HG02973 (cell line): ENCODE data around the gene PSMD7.

ENCODE experiments used
- ATAC-seq: cut with Tn5 transposase; IDR thresholded peaks from one replicate; pipeline ENCODE4 v1.9.1; 2021; ENCODE audit warnings: moderate library complexity; ENCODE audit not compliant: unreplicated experiment

The PSMD7 gene

GRCh38 chr16:74296432-74297144 is at the start of gene PSMD7:
Gene PSMD7 (plus strand): TSS chr16:74296814. CDS start chr16:74296915, 101 bp downstream.
- ATAC-seq, result peak; percentile 96

- no peak for ATAC-seq
These were observed 47.4 kb upstream of the PSMD7 start for GRCh38 chr16:74249254-74249653.

- ATAC-seq, result no peak
These were observed 46.8 kb upstream of the PSMD7 start for GRCh38 chr16:74249846-74250245.

GRCh38 chr16:74252329-74252728 is 44.3 kb upstream of the PSMD7 start:
- no peak for ATAC-seq

- no peak for ATAC-seq
These were observed 43.3 kb upstream of the PSMD7 start for GRCh38 chr16:74253161-74253938.

GRCh38 chr16:74257061-74257460 is 39.6 kb upstream of the PSMD7 start:
- ATAC-seq, result no peak

- ATAC-seq, result no peak
These were observed 35.5 kb upstream of the PSMD7 start for GRCh38 chr16:74261068-74261467.

- no peak for ATAC-seq
These were observed 31.8 kb upstream of the PSMD7 start for GRCh38 chr16:74264811-74265210.

- no peak for ATAC-seq
These were observed 28.2 kb upstream of the PSMD7 start for GRCh38 chr16:74268372-74268782.

- no peak for ATAC-seq
These were observed 24.7 kb upstream of the PSMD7 start for GRCh38 chr16:74271872-74272271.

GRCh38 chr16:74275031-74275636 is 21.5 kb upstream of the PSMD7 start:
- no peak for ATAC-seq

- no peak for ATAC-seq
These were observed 20.9 kb upstream of the PSMD7 start for GRCh38 chr16:74275711-74276110.

- ATAC-seq, result no peak
These were observed 18.6 kb upstream of the PSMD7 start for GRCh38 chr16:74277974-74278373.

- ATAC-seq, result no peak
These were observed 17.3 kb upstream of the PSMD7 start for GRCh38 chr16:74279266-74279665.

GRCh38 chr16:74279805-74280204 is 16.8 kb upstream of the PSMD7 start:
- no peak for ATAC-seq

- no peak for ATAC-seq
These were observed 16.2 kb upstream of the PSMD7 start for GRCh38 chr16:74280448-74280847.

GRCh38 chr16:74281300-74281699 is 15.3 kb upstream of the PSMD7 start:
- no peak for ATAC-seq

- ATAC-seq, result no peak
These were observed 12.9 kb upstream of the PSMD7 start for GRCh38 chr16:74283716-74284115.

GRCh38 chr16:74288065-74288464 is 8.5 kb upstream of the PSMD7 start:
- no peak for ATAC-seq

GRCh38 chr16:74290356-74290755 is 6.3 kb upstream of the PSMD7 start:
- no peak for ATAC-seq

- no peak for ATAC-seq
These were observed 5.4 kb upstream of the PSMD7 start for GRCh38 chr16:74291176-74291575.
